PC-3 (cell line): Measurements from ENCODE around the gene TTC7B. TPM values are rescaled to one million over a fixed set of nuclear protein-coding genes. Genes with fewer than 3 reads are reported as not detected.

Experiments
- ATAC-seq: fragments of 200-7000 bp; cut with Tn5 transposase; 2 replicates; pipeline ENCODE4 v1.9.1; 2020; ENCODE audit warnings: mild to moderate bottlenecking, moderate library complexity
- BruUV-seq: library from RNA; stranded (reverse); fragments of 400-500 nt; replicated peaks from 2 replicates; lab custom pipeline; 2021; lab: Mats Ljungman, UMichigan
- CTCF ChIA-PET: fragments of 300-600 bp; sonication (Branson Sonifier 250); formaldehyde crosslinking; loops from one replicate; lab custom pipeline; 2022; ENCODE audit warnings: antibody characterized with exemption; lab: Charles Lee
- POLR2A ChIA-PET: fragments of 300-600 bp; sonication (Branson Sonifier 250); formaldehyde crosslinking; loops from one replicate; lab custom pipeline; 2022; ENCODE audit warnings: antibody characterized with exemption; ENCODE audit not compliant: unreplicated experiment; lab: Charles Lee
- DNase-seq: peaks from one replicate; pipeline ENCODE4 v3.0.0-alpha.2; 2015
- H2AFZ ChIP-seq: fragments of 300-600 bp; sonication (generic); 2 replicates; pipeline ENCODE4 v1.6.0; 2016; ENCODE audit warnings: antibody characterized with exemption, low read length
- H3F3A ChIP-seq: fragments of 300-600 bp; sonication (generic); one replicate; pipeline ENCODE4 v1.6.0; 2017; ENCODE audit warnings: antibody characterized with exemption, low read length, control low read depth, mild to moderate bottlenecking; ENCODE audit not compliant: unreplicated experiment
- H3K27ac ChIP-seq: fragments of 300-600 bp; sonication (generic); 2 replicates; pipeline ENCODE4 v1.5.1; 2016; ENCODE audit warnings: mild to moderate bottlenecking, low read length
- H3K27me3 ChIP-seq: fragments of 300-600 bp; sonication (generic); 2 replicates; pipeline ENCODE4 v1.6.1; 2016; ENCODE audit warnings: low read length, mixed read lengths
- H3K36me3 ChIP-seq: fragments of 300-600 bp; sonication (generic); 2 replicates; pipeline ENCODE4 v1.6.1; 2016; ENCODE audit warnings: low read depth, mixed run types, low read length, mixed read lengths
- H3K4me1 ChIP-seq: fragments of 300-600 bp; sonication (generic); 2 replicates; pipeline ENCODE4 v1.5.1; 2016; ENCODE audit warnings: low read length; ENCODE audit not compliant: insufficient read depth
- H3K4me2 ChIP-seq: fragments of 300-600 bp; sonication (generic); 2 replicates; pipeline ENCODE4 v1.6.0; 2016; ENCODE audit warnings: low read length
- H3K4me3 ChIP-seq: fragments of 300-600 bp; sonication (generic); 2 replicates; pipeline ENCODE4 v1.5.1; 2016; ENCODE audit warnings: mild to moderate bottlenecking, low read length, mixed read lengths
- H3K79me2 ChIP-seq: fragments of 300-600 bp; sonication (generic); 2 replicates; pipeline ENCODE4 v1.6.1; 2017; ENCODE audit warnings: low read length, mixed read lengths
- H3K9ac ChIP-seq: fragments of 300-600 bp; sonication (generic); 2 replicates; pipeline ENCODE4 v1.6.0; 2016; ENCODE audit warnings: mild to moderate bottlenecking, low read length
- H3K9me2 ChIP-seq: fragments of 300-600 bp; sonication (generic); replicated peaks from 2 replicates; pipeline ENCODE4 v1.6.1; 2016; ENCODE audit warnings: mixed run types, low read length, mixed read lengths
- H3K9me3 ChIP-seq: fragments of 300-600 bp; sonication (generic); 2 replicates; pipeline ENCODE4 v1.6.1; 2016; ENCODE audit warnings: low read length, mixed read lengths
- H4K20me1 ChIP-seq: fragments of 300-600 bp; sonication (generic); 2 replicates; pipeline ENCODE4 v1.6.1; 2016; ENCODE audit warnings: low read length, mixed read lengths
- EZH2 ChIP-seq: fragments of 300-600 bp; sonication (generic); IDR thresholded peaks from one replicate; pipeline ENCODE4 v1.6.1; 2017; ENCODE audit warnings: antibody characterized with exemption, mild to moderate bottlenecking, low read length; ENCODE audit not compliant: unreplicated experiment
- EZH2phosphoT487 ChIP-seq: fragments of 300-600 bp; sonication (generic); IDR thresholded peaks from 2 replicates; pipeline ENCODE4 v1.6.1; 2018; ENCODE audit warnings: mild to moderate bottlenecking, antibody characterized with exemption, low read length, borderline replicate concordance
- intact Hi-C: fragments of 100-400 bp; cut with micrococcal nuclease; formaldehyde crosslinking; loops from 2 replicates; pipeline ENCODE4 v1.9.0; 2023
- total RNA-seq: library from RNA; depleted of rRNA; stranded (reverse); fragments of >200 nt; gene quantifications from 2 replicates; pipeline ENCODE4 v1.2.3, GENCODE V29; 2014
- TF ChIP-seq, protein P1 (sequence below): fragments of 300-600 bp; sonication (generic); conservative IDR thresholded peaks from 2 replicates; pipeline ENCODE4 v1.5.1; 2017; ENCODE audit warnings: antibody characterized with exemption, low read depth, mild to moderate bottlenecking, low read length

The TTC7B gene
- total RNA-seq, 1 experiment from 2014 or later, result 45.6 TPM

- POLR2A ChIA-PET, result interaction anchor here (0.6 kb wide), 1 partner anchor 410 kb away, joined by 5 read pairs; no protein-coding TSS in a partner anchor
Measured at GRCh38 chr14:90808759-90809529, 7.3 kb downstream of the TTC7B start.

DNA sequence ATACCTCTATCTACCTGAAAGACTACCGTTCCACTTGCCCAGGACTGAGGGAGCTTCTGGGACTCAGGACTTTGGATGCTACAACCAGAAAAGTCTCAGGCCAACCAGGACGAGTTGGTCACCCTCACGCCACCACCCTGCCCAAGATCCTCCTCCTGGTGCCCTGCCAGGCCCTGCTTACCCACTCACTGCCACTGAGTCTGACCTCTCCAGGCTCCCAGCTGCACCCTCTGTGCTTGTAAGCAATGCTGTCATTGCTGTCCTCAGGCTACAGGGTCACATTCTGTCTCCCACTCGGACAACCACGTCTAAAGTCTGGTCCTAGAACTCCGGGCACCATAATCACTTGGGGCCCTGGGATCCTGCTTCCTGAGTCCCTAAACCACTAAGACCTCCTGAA is 9.2 kb downstream of the TTC7B start:
- H3K27me3 ChIP-seq, result no peaks in the 10 kb centered on the region
- intact Hi-C loops, result no loop called here
- H3K36me3 ChIP-seq, result no peaks in the 10 kb centered on the region
- no peak overlapping the region for H2AFZ ChIP-seq
- ChIA-PET POLR2A (no interaction called here), CTCF (no interaction called here)
- BruUV-seq, result no TSS peak
- H3K9me3 ChIP-seq, result no peaks in the 10 kb centered on the region
- no peak for ATAC-seq
- H3K4me1 ChIP-seq, result peaks cover 8% of the 10 kb centered on the region
- peaks cover 4% of the 10 kb centered on the region; the same call in 1 of the 2 replicates for H3K79me2 ChIP-seq
- no peak overlapping the region for H3K27ac ChIP-seq
- no peak overlapping the region for H3K9ac ChIP-seq
- H3K9me2 ChIP-seq, result no peaks in the 10 kb centered on the region
- no peak overlapping the region for H3K4me2 ChIP-seq
- H3K4me3 ChIP-seq, result no peak overlapping the region
- TF ChIP-seq, protein P1, sequence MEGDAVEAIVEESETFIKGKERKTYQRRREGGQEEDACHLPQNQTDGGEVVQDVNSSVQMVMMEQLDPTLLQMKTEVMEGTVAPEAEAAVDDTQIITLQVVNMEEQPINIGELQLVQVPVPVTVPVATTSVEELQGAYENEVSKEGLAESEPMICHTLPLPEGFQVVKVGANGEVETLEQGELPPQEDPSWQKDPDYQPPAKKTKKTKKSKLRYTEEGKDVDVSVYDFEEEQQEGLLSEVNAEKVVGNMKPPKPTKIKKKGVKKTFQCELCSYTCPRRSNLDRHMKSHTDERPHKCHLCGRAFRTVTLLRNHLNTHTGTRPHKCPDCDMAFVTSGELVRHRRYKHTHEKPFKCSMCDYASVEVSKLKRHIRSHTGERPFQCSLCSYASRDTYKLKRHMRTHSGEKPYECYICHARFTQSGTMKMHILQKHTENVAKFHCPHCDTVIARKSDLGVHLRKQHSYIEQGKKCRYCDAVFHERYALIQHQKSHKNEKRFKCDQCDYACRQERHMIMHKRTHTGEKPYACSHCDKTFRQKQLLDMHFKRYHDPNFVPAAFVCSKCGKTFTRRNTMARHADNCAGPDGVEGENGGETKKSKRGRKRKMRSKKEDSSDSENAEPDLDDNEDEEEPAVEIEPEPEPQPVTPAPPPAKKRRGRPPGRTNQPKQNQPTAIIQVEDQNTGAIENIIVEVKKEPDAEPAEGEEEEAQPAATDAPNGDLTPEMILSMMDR, result no peak
- no peak for TF ChIP-seq EZH2
- TF ChIP-seq EZH2phosphoT487, result no peak
- no peak for DNase-seq
- H4K20me1 ChIP-seq, result no peaks in the 10 kb centered on the region
- no peaks in the 10 kb centered on the region for H3F3A ChIP-seq

More at GRCh38 chr14:90808759-90809529, 7.3 kb downstream of the TTC7B start:
- Histone ChIP-seq H3K27ac (no peak overlapping the region), H2AFZ (no peak overlapping the region), H3K4me3 (no peak overlapping the region), H3K79me2 (peaks cover 13% of the 10 kb centered on the region), H3F3A (no peaks in the 10 kb centered on the region), H3K36me3 (no peaks in the 10 kb centered on the region), H3K27me3 (no peaks in the 10 kb centered on the region), H3K4me2 (no peak overlapping the region), H3K9me3 (no peaks in the 10 kb centered on the region), H4K20me1 (no peaks in the 10 kb centered on the region), H3K9ac (no peak overlapping the region), H3K4me1 (no peaks in the 10 kb centered on the region), H3K9me2 (no peaks in the 10 kb centered on the region)
- intact Hi-C loops, result no loop called here
- ATAC-seq, result no peak
- TF ChIP-seq EZH2 (no peak), EZH2phosphoT487 (no peak)
- TF ChIP-seq, protein P1, result no peak
- DNase-seq, result no peak
- no TSS peak for BruUV-seq
- CTCF ChIA-PET, result no interaction called here
